ENCODE measurements around the gene RPL35A. TPM values are rescaled to one million over a fixed set of nuclear protein-coding genes. Genes with fewer than 3 reads are reported as not detected.

RPL35A gene
- total and polyA plus RNA-seq, 2 experiments from 2014 or later, result 405 to 803 TPM

- in situ Hi-C loops (cut with MboI), result no loop called here
- no peaks in the 10 kb centered on the region for H3K4me1 ChIP-seq (ENCODE audit: insufficient read depth)
- H3K9ac ChIP-seq, result no peak overlapping the region
- H2AFZ ChIP-seq, result no peak overlapping the region
- H3K27ac ChIP-seq, result no peak overlapping the region
- H3F3A ChIP-seq (ENCODE audit: insufficient read depth), result no peaks in the 10 kb centered on the region
- H3K27me3 ChIP-seq (replicated peaks; ENCODE audit: insufficient read depth), result no peaks in the 10 kb centered on the region
- H3K36me3 ChIP-seq (ENCODE audit: low read depth), result no peaks in the 10 kb centered on the region
- no peak overlapping the region for H3K4me2 ChIP-seq (ENCODE audit: unreplicated experiment)
- H3K79me2 ChIP-seq (ENCODE audit: insufficient read depth), result no peaks in the 10 kb centered on the region
- no peak overlapping the region for H3K4me3 ChIP-seq
- H4K20me1 ChIP-seq (ENCODE audit: insufficient read depth), result no peaks in the 10 kb centered on the region
- DNase-seq, result no peak
- 96 to 100% methylated on average over 1 of the region's 1 CpG for WGBS, 2 experiments (ENCODE audit: low coverage in 1 of 2, low lambda C conversion rate in 2 of 2, missing lambda C conversion rate in 2 of 2)
- TF ChIP-seq EZH2phosphoT487 (IDR thresholded peaks at IDR 0.05; ENCODE audit: insufficient read depth, low read depth) (no peak), EZH2 (IDR thresholded peaks at IDR 0.05; ENCODE audit: insufficient read depth, poor library complexity, severe bottlenecking) (no peak)
- H3K9me3 ChIP-seq (ENCODE audit: low read depth), result no peaks in the 10 kb centered on the region
- no peaks in the 10 kb centered on the region for H3K9me2 ChIP-seq (ENCODE audit: insufficient read depth)
Observed at GRCh38 chr3:197994736-197995135, 44.7 kb downstream of the RPL35A start.

DNA sequence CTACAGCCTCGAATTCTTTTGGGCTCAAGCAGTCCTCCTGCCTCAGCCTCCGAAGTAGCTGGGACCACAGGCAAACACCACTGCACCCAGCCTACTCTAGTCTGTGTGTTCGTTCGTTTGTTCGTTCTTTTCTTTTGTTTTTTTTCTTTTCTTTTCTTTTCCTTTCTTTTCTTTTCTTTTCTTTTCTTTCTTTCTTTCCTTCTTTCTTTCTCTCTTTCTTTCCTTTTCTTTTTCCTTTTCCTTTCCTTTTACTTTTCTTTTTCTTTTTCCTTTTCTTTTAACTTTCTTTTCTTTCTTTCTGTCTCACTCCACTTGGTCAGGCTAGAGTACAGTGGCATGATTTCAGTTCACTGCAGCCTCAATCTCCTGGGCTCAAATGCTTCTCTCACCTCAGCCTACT lies 46.9 kb downstream of the RPL35A start:
- Histone ChIP-seq H2AFZ (no peak overlapping the region), H3K9me3 (ENCODE audit: low read depth) (no peaks in the 10 kb centered on the region), H3K9me2 (ENCODE audit: insufficient read depth) (no peaks in the 10 kb centered on the region), H3K27ac (no peak overlapping the region), H3K9ac (no peak overlapping the region), H3K79me2 (ENCODE audit: insufficient read depth) (no peaks in the 10 kb centered on the region), H3K27me3 (replicated peaks; ENCODE audit: insufficient read depth) (no peaks in the 10 kb centered on the region), H3K4me2 (ENCODE audit: unreplicated experiment) (no peak overlapping the region), H3K4me1 (ENCODE audit: insufficient read depth) (no peaks in the 10 kb centered on the region), H3F3A (ENCODE audit: insufficient read depth) (no peaks in the 10 kb centered on the region), H3K4me3 (no peak overlapping the region), H4K20me1 (ENCODE audit: insufficient read depth) (no peaks in the 10 kb centered on the region), H3K36me3 (ENCODE audit: low read depth) (no peaks in the 10 kb centered on the region)
- DNase-seq, result no peak
- in situ Hi-C loops (cut with MboI), result no loop called here
- TF ChIP-seq EZH2 (IDR thresholded peaks at IDR 0.05; ENCODE audit: insufficient read depth, poor library complexity, severe bottlenecking) (no peak), EZH2phosphoT487 (IDR thresholded peaks at IDR 0.05; ENCODE audit: insufficient read depth, low read depth) (no peak)
- 88 to 95% methylated on average over 5 of the region's 5 CpGs for WGBS, 2 experiments (ENCODE audit: low coverage in 1 of 2, low lambda C conversion rate in 2 of 2, missing lambda C conversion rate in 2 of 2)

DNA sequence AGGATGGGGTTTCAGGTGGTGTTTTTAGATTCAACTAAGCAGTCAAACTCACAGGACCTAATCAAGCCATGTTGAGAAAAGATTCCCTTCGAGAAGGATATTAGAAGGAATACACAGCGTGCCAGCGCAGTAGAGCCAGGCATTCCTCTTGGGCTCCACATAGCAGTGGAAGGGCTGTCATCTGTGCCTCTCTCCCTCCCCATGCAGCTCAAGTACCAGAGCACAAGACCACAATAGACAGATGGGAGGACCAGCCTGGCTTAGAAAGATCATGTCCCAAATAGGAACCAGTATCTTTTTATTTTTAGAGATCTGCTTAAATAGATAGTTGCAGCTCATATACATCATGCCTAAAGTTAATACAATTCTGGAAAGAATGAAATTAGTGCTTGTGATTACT lies 47.9 kb downstream of the RPL35A start:
- in situ Hi-C loops (cut with MboI), result no loop called here
- Histone ChIP-seq H3K4me1 (ENCODE audit: insufficient read depth) (no peaks in the 10 kb centered on the region), H3K27me3 (replicated peaks; ENCODE audit: insufficient read depth) (no peaks in the 10 kb centered on the region), H2AFZ (no peak overlapping the region), H3K4me3 (no peak overlapping the region), H3K9me2 (ENCODE audit: insufficient read depth) (no peaks in the 10 kb centered on the region), H3K79me2 (ENCODE audit: insufficient read depth) (no peaks in the 10 kb centered on the region), H3K9me3 (ENCODE audit: low read depth) (no peaks in the 10 kb centered on the region), H3F3A (ENCODE audit: insufficient read depth) (no peaks in the 10 kb centered on the region), H3K27ac (no peak overlapping the region), H3K36me3 (ENCODE audit: low read depth) (no peaks in the 10 kb centered on the region), H3K9ac (no peak overlapping the region), H3K4me2 (ENCODE audit: unreplicated experiment) (no peak overlapping the region), H4K20me1 (ENCODE audit: insufficient read depth) (no peaks in the 10 kb centered on the region)
- DNase-seq, result no peak
- TF ChIP-seq EZH2 (IDR thresholded peaks at IDR 0.05; ENCODE audit: insufficient read depth, poor library complexity, severe bottlenecking), result no peak
- no peak for TF ChIP-seq EZH2phosphoT487 (IDR thresholded peaks at IDR 0.05; ENCODE audit: insufficient read depth, low read depth)
- 95 to 100% methylated on average over 3 of the region's 3 CpGs for WGBS, 2 experiments (ENCODE audit: low coverage in 1 of 2, low lambda C conversion rate in 2 of 2, missing lambda C conversion rate in 2 of 2)

Small RNA genes within 50 kb of the gene (small RNA-seq; reads per million reads assigned to genes)
- not detected for gene RNU6-621P (ENCODE audit: low read depth, low replicate concordance)

Other genes with a start within 250 kb of the RPL35A start
- 16.3 and 18.4 TPM in 2 replicates for gene RUBCN, start 213.3 kb upstream of the RPL35A start, total RNA-seq (2014; rRNA removed; shearing (Covaris generic))
- gene RUBCN, start 213.3 kb upstream of the RPL35A start, polyA plus RNA-seq (2016; fragmentation: Nextera tagmentation; extraction: Ambion mirVana), result 10.5 and 11.1 TPM in 2 replicates
- 42.0 and 71.5 TPM in 2 replicates for gene FYTTD1, start 200.3 kb upstream of the RPL35A start, total RNA-seq (2014; rRNA removed; shearing (Covaris generic))
- 90.4 and 91.8 TPM in 2 replicates for gene FYTTD1, start 200.3 kb upstream of the RPL35A start, polyA plus RNA-seq (2016; fragmentation: Nextera tagmentation; extraction: Ambion mirVana)
- gene LRCH3, start 158.9 kb upstream of the RPL35A start, total RNA-seq (2014; rRNA removed; shearing (Covaris generic)), result 20.9 and 28.7 TPM in 2 replicates
- gene LRCH3, start 158.9 kb upstream of the RPL35A start, polyA plus RNA-seq (2016; fragmentation: Nextera tagmentation; extraction: Ambion mirVana), result 20.2 and 24.1 TPM in 2 replicates
- gene LMLN, start 10.0 kb downstream of the RPL35A start, total RNA-seq (2014; rRNA removed; shearing (Covaris generic)), result 3.1 and 3.4 TPM in 2 replicates
- 5.8 and 6.2 TPM in 2 replicates for gene LMLN, start 10.0 kb downstream of the RPL35A start, polyA plus RNA-seq (2016; fragmentation: Nextera tagmentation; extraction: Ambion mirVana)

Measured in GM23248 (cell line).